IMR-90 (cell line): ENCODE results near the gene FARP1. TPM values are rescaled to one million over a fixed set of nuclear protein-coding genes. Genes with fewer than 3 reads are reported as not detected.

Experiments used
- ATAC-seq: fragments of 200-7000 bp; cut with Tn5 transposase; 2 replicates; pipeline ENCODE4 v1.9.1; 2020; ENCODE audit warnings: low read depth, mild to moderate bottlenecking, moderate library complexity
- BruUV-seq: library from RNA; stranded (reverse); fragments of 400-500 nt; replicated peaks from 2 replicates; lab custom pipeline; 2021; lab: Mats Ljungman, UMichigan
- CTCF ChIA-PET: fragments of 300-600 bp; formaldehyde crosslinking; extraction: SDS; loops from one replicate; lab custom pipeline; 2021; ENCODE audit warnings: antibody characterized with exemption; lab: Yijun Ruan, JAX
- POLR2A ChIA-PET: fragments of 300-600 bp; sonication (Branson Sonifier 250); formaldehyde crosslinking; loops from one replicate; lab custom pipeline; 2022; ENCODE audit warnings: antibody characterized with exemption; ENCODE audit not compliant: unreplicated experiment; lab: Charles Lee
- DNase-seq: peaks from one replicate; pipeline ENCODE4 v3.0.0; 2013
- H2AFZ ChIP-seq: replicated peaks from 2 replicates; pipeline ENCODE3; 2013; ENCODE audit warnings: low read length, mild to moderate bottlenecking; ENCODE audit not compliant: poor library complexity
- H2AK5ac ChIP-seq: 2 replicates; pipeline ENCODE4 v1.6.1; 2013; ENCODE audit warnings: low read depth, low read length, inconsistent platforms
- H2AK9ac ChIP-seq: replicated peaks from 2 replicates; pipeline ENCODE3; 2013; ENCODE audit warnings: mild to moderate bottlenecking, low read depth, low read length, moderate library complexity; ENCODE audit not compliant: poor library complexity
- H2BK120ac ChIP-seq: 2 replicates; pipeline ENCODE4 v1.6.1; 2013; ENCODE audit warnings: low read depth, low read length, inconsistent platforms
- H2BK15ac ChIP-seq: 3 replicates; pipeline ENCODE4 v1.6.1; 2013; ENCODE audit warnings: low read depth, low read length, inconsistent platforms
- H2BK20ac ChIP-seq: 2 replicates; pipeline ENCODE4 v1.6.1; 2013; ENCODE audit warnings: low read depth, mild to moderate bottlenecking, inconsistent platforms, low read length, moderate library complexity
- H2BK5ac ChIP-seq: 2 replicates; pipeline ENCODE4 v1.6.1; 2013; ENCODE audit warnings: mild to moderate bottlenecking, low read depth, low read length, inconsistent platforms; ENCODE audit not compliant: poor library complexity, severe bottlenecking
- H3K14ac ChIP-seq: replicated peaks from 2 replicates; pipeline ENCODE4 v1.6.1; 2013; ENCODE audit warnings: low read depth, low read length, inconsistent platforms
- H3K18ac ChIP-seq: 2 replicates; pipeline ENCODE4 v1.6.1; 2013; ENCODE audit warnings: low read depth, low read length, control low read depth
- H3K23ac ChIP-seq: 2 replicates; pipeline ENCODE4 v1.6.1; 2013; ENCODE audit warnings: low read depth, low read length, inconsistent platforms
- H3K27ac ChIP-seq: 2 replicates; pipeline ENCODE4 v1.5.1; 2013; ENCODE audit warnings: mild to moderate bottlenecking, control low read depth, low read length; ENCODE audit not compliant: insufficient read depth
- H3K27me3 ChIP-seq: 2 replicates; pipeline ENCODE4 v1.6.1; 2013; ENCODE audit warnings: low read length; ENCODE audit not compliant: control insufficient read depth, insufficient read depth
- H3K36me3 ChIP-seq: 2 replicates; pipeline ENCODE4 v1.6.1; 2013; ENCODE audit warnings: low read length, mixed read lengths; ENCODE audit not compliant: control insufficient read depth, insufficient read depth
- H3K4ac ChIP-seq: 2 replicates; pipeline ENCODE4 v1.6.1; 2013; ENCODE audit warnings: low read depth, low read length, inconsistent platforms
- H3K4me1 ChIP-seq: 2 replicates; pipeline ENCODE4 v1.6.1; 2013; ENCODE audit warnings: low read length, mixed read lengths; ENCODE audit not compliant: control insufficient read depth, insufficient read depth
- H3K4me2 ChIP-seq: 2 replicates; pipeline ENCODE4 v1.6.1; 2013; ENCODE audit warnings: low read depth, mild to moderate bottlenecking, control low read depth, low read length, moderate library complexity
- H3K4me3 ChIP-seq: 2 replicates; pipeline ENCODE4 v1.5.1; 2013; ENCODE audit warnings: low read depth, mild to moderate bottlenecking, control low read depth, low read length, moderate library complexity; ENCODE audit not compliant: insufficient read depth
- H3K56ac ChIP-seq: 2 replicates; pipeline ENCODE4 v1.6.1; 2013; ENCODE audit warnings: low read length, inconsistent platforms; ENCODE audit not compliant: insufficient read depth; ENCODE audit errors: extremely low read depth
- H3K79me1 ChIP-seq, 2 experiments: 2 replicates each; pipeline ENCODE4 v1.6.1; 2013; ENCODE audit warnings: low read length in 2 of 2, inconsistent platforms in 1 of 2, low read depth in 1 of 2
- H3K9ac ChIP-seq: 2 replicates; pipeline ENCODE4 v1.6.1; 2013; ENCODE audit warnings: low read depth, low read length, control low read depth
- H3K9me1 ChIP-seq: 2 replicates; pipeline ENCODE4 v1.6.1; 2013; ENCODE audit warnings: low read length, inconsistent platforms; ENCODE audit not compliant: insufficient read depth
- H3K9me3 ChIP-seq: 2 replicates; pipeline ENCODE4 v1.6.1; 2013; ENCODE audit warnings: low read length; ENCODE audit not compliant: control insufficient read depth, insufficient read depth
- H4K20me1 ChIP-seq: 2 replicates; pipeline ENCODE4 v1.6.1; 2013; ENCODE audit warnings: low read length, inconsistent platforms; ENCODE audit not compliant: insufficient read depth
- H4K5ac ChIP-seq: 2 replicates; pipeline ENCODE4 v1.6.1; 2013; ENCODE audit warnings: mild to moderate bottlenecking, low read depth, low read length, control low read depth
- H4K8ac ChIP-seq, 2 experiments: 2 replicates each; pipeline ENCODE4 v1.6.1; 2013; ENCODE audit warnings: low read depth in 2 of 2, low read length in 2 of 2, control low read depth in 1 of 2, inconsistent platforms in 1 of 2
- H4K91ac ChIP-seq: 2 replicates; pipeline ENCODE4 v1.6.1; 2013; ENCODE audit warnings: low read depth, low read length, inconsistent platforms; ENCODE audit not compliant: insufficient read depth
- BHLHE40 ChIP-seq: fragments of 150-350 bp; IDR thresholded peaks from 2 replicates; pipeline ENCODE4 v1.6.1; 2016; ENCODE audit warnings: mild to moderate bottlenecking, low read depth, low read length
- WGBS, 2 experiments: methylation state at CpG; one replicate each; pipeline versions ENCODE4 v1.1.5 to v1.1.7; 2013; ENCODE audit warnings: missing lambda C conversion rate in 2 of 2; ENCODE audit not compliant: insufficient read length in 1 of 2; ENCODE audit errors: extremely low coverage in 2 of 2; 5-methylcytosine and 5-hydroxymethylcytosine counted together
- dilution Hi-C: fragments of 300-500 bp; cut with HindIII; formaldehyde crosslinking; loops from one replicate; pipeline ENCODE4 v1.14.3; 2018; ENCODE audit warnings: low sequenced_read_pairs; ENCODE audit not compliant: unreplicated experiment
- in situ Hi-C: fragments of 300-500 bp; cut with MboI; formaldehyde crosslinking; loops from 3 replicates; pipeline ENCODE4 v1.14.3; 2019; ENCODE audit warnings: low sequenced_read_pairs, inconsistent platforms, mixed read lengths
- intact Hi-C: fragments of 100-400 bp; cut with micrococcal nuclease; formaldehyde crosslinking; loops from 2 replicates; pipeline ENCODE4 v1.10.0; 2022
- polyA plus RNA-seq, 3 experiments: library from polyadenylated mRNA; depleted of rRNA; stranded (reverse); fragments of >200 nt; gene quantifications; 2 replicates each; pipeline ENCODE4 v1.2.3, GENCODE V29; 2012; ENCODE audit warnings: low replicate concordance in 1 of 3
- total RNA-seq: library from RNA; depleted of rRNA; stranded (reverse); fragments of >200 nt; gene quantifications from 2 replicates; pipeline ENCODE4 v1.2.3, GENCODE V29; 2012
- TF ChIP-seq, protein P1 (sequence below): conservative IDR thresholded peaks from 2 replicates; pipeline ENCODE4 v1.5.1; 2012; ENCODE audit warnings: mild to moderate bottlenecking, low read depth, low read length, improper control_type of control experiment

FARP1 gene
- total and polyA plus RNA-seq, 2 of the 4 experiments (the other 2 are of a cell fraction): 39.6 to 57.0 TPM

DNA sequence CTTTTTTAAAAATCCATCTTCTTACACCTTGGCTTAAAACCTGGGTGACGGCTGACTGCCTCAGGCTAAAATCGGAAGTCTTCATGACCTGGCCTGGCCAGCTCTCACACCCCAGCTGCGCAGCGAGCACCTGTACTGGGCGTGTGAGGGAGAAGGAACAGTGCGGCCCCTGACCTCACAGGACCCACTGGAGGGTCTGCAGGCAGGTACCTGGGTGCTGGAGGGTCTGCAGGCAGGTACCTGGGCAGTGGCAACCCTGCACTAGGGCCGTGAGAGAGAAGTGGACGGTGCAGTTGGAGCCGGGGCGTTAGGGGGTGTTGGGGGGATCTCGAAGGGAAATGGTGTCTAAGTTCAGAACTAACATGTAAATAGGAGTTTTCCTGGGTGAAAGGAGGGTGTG lies 289.7 kb downstream of the FARP1 start:
- Histone ChIP-seq H2BK20ac (no peak overlapping the region), H2AFZ (no peak overlapping the region), H3K4me3 (no peak overlapping the region), H3K27ac (no peak overlapping the region), H2BK5ac (no peak overlapping the region), H3K9me3 (no peaks in the 10 kb centered on the region), H3K27me3 (no peaks in the 10 kb centered on the region), H4K8ac (no peak overlapping the region), H3K23ac (no peak overlapping the region), H3K14ac (no peak overlapping the region), H4K91ac (no peak overlapping the region), H3K56ac (no peak overlapping the region), H3K4me2 (no peak overlapping the region), H3K79me1 (peaks cover 0 to 32% of the 10 kb centered on the region in 2 experiments; a peak in 2 of 4 replicates), H2BK15ac (no peak overlapping the region), H3K9ac (no peak overlapping the region), H2BK120ac (no peak overlapping the region), H3K4me1 (no peaks in the 10 kb centered on the region), H3K4ac (no peak overlapping the region), H2AK9ac (no peak overlapping the region), H3K9me1 (peaks cover 16% of the 10 kb centered on the region), H4K20me1 (peaks cover 4% of the 10 kb centered on the region; the same call in 1 of the 2 replicates), H2AK5ac (no peak overlapping the region), H3K36me3 (peaks cover 75% of the 10 kb centered on the region), H3K18ac (no peak overlapping the region), H4K5ac (no peak overlapping the region)
- WGBS, 2 experiments: no CpG with 5 or more reads among the region's 11 CpGs
- intact Hi-C loops: no loop called here
- in situ Hi-C loops: loop anchor here (25.0 kb wide), 1 partner anchor 605 kb away; no protein-coding TSS in a partner anchor
- ATAC-seq (no peak), DNase-seq (no peak)
- dilution Hi-C loops: no loop called here
- TF ChIP-seq BHLHE40: no peak
- TF ChIP-seq, protein P1, sequence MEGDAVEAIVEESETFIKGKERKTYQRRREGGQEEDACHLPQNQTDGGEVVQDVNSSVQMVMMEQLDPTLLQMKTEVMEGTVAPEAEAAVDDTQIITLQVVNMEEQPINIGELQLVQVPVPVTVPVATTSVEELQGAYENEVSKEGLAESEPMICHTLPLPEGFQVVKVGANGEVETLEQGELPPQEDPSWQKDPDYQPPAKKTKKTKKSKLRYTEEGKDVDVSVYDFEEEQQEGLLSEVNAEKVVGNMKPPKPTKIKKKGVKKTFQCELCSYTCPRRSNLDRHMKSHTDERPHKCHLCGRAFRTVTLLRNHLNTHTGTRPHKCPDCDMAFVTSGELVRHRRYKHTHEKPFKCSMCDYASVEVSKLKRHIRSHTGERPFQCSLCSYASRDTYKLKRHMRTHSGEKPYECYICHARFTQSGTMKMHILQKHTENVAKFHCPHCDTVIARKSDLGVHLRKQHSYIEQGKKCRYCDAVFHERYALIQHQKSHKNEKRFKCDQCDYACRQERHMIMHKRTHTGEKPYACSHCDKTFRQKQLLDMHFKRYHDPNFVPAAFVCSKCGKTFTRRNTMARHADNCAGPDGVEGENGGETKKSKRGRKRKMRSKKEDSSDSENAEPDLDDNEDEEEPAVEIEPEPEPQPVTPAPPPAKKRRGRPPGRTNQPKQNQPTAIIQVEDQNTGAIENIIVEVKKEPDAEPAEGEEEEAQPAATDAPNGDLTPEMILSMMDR: no peak
- ChIA-PET POLR2A (no interaction called here), CTCF (no interaction called here)
- BruUV-seq: no TSS peak
